ENCODE data around the gene CBX5. TPM values are rescaled to one million over a fixed set of nuclear protein-coding genes. Genes with fewer than 3 reads are reported as not detected.

The CBX5 gene
- total and polyA plus RNA-seq, 9 donors = 14.3 to 119 (median 94.1) TPM

GRCh38 chr12:54221402-54221984 is 58.4 kb downstream of the CBX5 start:
- Histone ChIP-seq H3K9me3 (no peaks in the 10 kb centered on the region), H3K4me3 (no peak overlapping the region), H3K27me3 (no peaks in the 10 kb centered on the region), H3K27ac (no peak overlapping the region), H3K36me3 (no peaks in the 10 kb centered on the region), H3K4me1 (ENCODE audit: insufficient read depth) (peaks cover 4% of the 10 kb centered on the region)
- no peak for TF ChIP-seq EP300 (IDR thresholded peaks at IDR 0.05)
- TF ChIP-seq CTCF (IDR thresholded peaks at IDR 0.05) = no peak
- no peak for TF ChIP-seq POLR2A (IDR thresholded peaks at IDR 0.05)
- 90 to 92% (median 91%) methylated on average over 6 of the region's 6 CpGs for WGBS, 3 donors
- DNase-seq = no peak
- intact Hi-C loops (cut with DNase I) = loop anchor here in 2 of 4 donors (2.0 to 10.0 kb wide), 2 partner anchors 63 to 141 kb away; partner anchors contain the start of genes CBX5 (in 1 of the 2) and HNRNPA1 (in 1 of the 2)

DNA sequence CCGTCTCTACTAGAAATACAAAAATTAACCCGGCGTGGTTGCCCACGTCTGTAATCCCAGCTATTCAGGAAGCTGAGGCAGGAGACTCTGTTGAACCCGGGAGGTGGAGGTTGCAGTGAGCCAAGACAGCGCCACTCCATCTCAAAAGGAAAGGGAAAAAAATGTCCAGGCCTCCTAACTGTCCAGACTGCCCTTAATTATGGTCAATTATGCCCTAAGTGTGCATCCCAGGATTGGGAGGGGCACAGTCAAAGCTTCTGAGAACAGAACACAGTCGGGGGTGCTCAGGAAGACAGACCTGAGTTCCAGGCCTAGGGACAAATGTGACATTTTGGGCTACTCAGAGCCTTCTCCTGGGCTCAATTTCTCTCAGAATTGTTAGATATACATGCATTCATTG is 59.4 kb downstream of the CBX5 start:
- no peak for TF ChIP-seq EP300 (IDR thresholded peaks at IDR 0.05)
- no peak for TF ChIP-seq POLR2A (IDR thresholded peaks at IDR 0.05)
- TF ChIP-seq CTCF (IDR thresholded peaks at IDR 0.05) = no peak
- Histone ChIP-seq H3K9me3 (no peaks in the 10 kb centered on the region), H3K27me3 (no peaks in the 10 kb centered on the region), H3K27ac (no peak overlapping the region), H3K4me3 (no peak overlapping the region), H3K4me1 (ENCODE audit: insufficient read depth) (peaks cover 4% of the 10 kb centered on the region), H3K36me3 (no peaks in the 10 kb centered on the region)
- no peak for DNase-seq
- intact Hi-C loops (cut with DNase I) = loop anchor here in 2 of 4 donors (2.0 to 10.0 kb wide), 2 partner anchors 64 to 142 kb away; partner anchors contain the start of genes CBX5 (in 1 of the 2) and HNRNPA1 (in 1 of the 2)
- 72 to 82% (median 72%) methylated on average over 7 of the region's 7 CpGs for WGBS, 3 donors

DNA sequence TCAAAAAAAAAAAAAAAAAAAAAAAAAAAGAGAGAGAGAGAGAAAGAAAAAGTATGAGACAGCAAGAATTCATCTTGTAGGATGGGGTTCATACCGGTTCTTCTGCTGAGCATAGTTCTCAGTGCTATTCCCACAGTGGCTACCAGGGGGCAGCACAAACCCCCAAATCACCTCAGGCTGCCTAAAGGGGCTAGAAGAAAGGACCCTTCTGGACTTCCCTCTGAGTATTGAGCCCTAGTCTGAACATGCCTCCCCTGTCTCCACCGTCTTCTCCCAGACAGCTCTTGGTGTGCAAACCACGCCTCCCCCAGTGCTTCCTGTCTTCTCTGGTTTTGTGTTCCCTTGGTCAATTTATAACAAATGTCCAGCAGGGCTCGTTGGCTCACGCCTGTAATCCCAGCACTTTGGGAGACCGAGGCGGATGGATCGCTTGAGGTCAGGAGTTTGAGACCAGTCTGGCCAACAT is 59.8 kb downstream of the CBX5 start:
- Histone ChIP-seq H3K9me3 (no peaks in the 10 kb centered on the region), H3K4me1 (ENCODE audit: insufficient read depth) (peaks cover 4% of the 10 kb centered on the region), H3K4me3 (no peak overlapping the region), H3K27ac (no peak overlapping the region), H3K36me3 (no peaks in the 10 kb centered on the region), H3K27me3 (no peaks in the 10 kb centered on the region)
- no peak for TF ChIP-seq EP300 (IDR thresholded peaks at IDR 0.05)
- TF ChIP-seq POLR2A (IDR thresholded peaks at IDR 0.05) = no peak
- TF ChIP-seq CTCF (IDR thresholded peaks at IDR 0.05) = peak; percentile 51 to 89 (median 86)
- intact Hi-C loops (cut with DNase I) = loop anchor here in 2 of 4 donors (2.0 to 10.0 kb wide), 2 partner anchors 65 to 143 kb away; partner anchors contain the start of genes CBX5 (in 1 of the 2) and HNRNPA1 (in 1 of the 2)
- peak; percentile 66 to 86 (median 84) for DNase-seq
- 14 to 23% (median 22%) methylated on average over 8 of the region's 8 CpGs for WGBS, 3 donors

GRCh38 chr12:54217774-54218241 is 62.1 kb downstream of the CBX5 start:
- intact Hi-C loops (cut with DNase I) = loop anchor here in 3 of 4 donors (2.0 to 10.0 kb wide), 3 partner anchors 144 to 513 kb away; partner anchors contain the start of gene GPR84 (in 2 of the 3)
- peak; percentile 48 to 76 (median 55) for DNase-seq
- H3K4me1 ChIP-seq (ENCODE audit: insufficient read depth) = peaks cover 4% of the 10 kb centered on the region
- no peaks in the 10 kb centered on the region for H3K36me3 ChIP-seq
- H3K27me3 ChIP-seq = no peaks in the 10 kb centered on the region
- H3K4me3 ChIP-seq = peak overlapping the region; percentile 20
- no peak overlapping the region for H3K27ac ChIP-seq
- H3K9me3 ChIP-seq = no peaks in the 10 kb centered on the region
- WGBS, 3 donors = 2 to 3% (median 2%) methylated on average over 38 to 39 of the region's 39 CpGs
- no peak for TF ChIP-seq POLR2A (IDR thresholded peaks at IDR 0.05)
- TF ChIP-seq EP300 (IDR thresholded peaks at IDR 0.05) = no peak
- no peak for TF ChIP-seq CTCF (IDR thresholded peaks at IDR 0.05)

All from ovary (tissue), 9 donors.